Ammon's horn (tissue), 1 donor: Measurements from ENCODE around the gene ALCAM.

Experiments
- DNase-seq: peaks from one replicate; pipeline ENCODE4 v3.0.0-alpha.2; 2016; ENCODE audit warnings: low spot score

ALCAM gene

DNA sequence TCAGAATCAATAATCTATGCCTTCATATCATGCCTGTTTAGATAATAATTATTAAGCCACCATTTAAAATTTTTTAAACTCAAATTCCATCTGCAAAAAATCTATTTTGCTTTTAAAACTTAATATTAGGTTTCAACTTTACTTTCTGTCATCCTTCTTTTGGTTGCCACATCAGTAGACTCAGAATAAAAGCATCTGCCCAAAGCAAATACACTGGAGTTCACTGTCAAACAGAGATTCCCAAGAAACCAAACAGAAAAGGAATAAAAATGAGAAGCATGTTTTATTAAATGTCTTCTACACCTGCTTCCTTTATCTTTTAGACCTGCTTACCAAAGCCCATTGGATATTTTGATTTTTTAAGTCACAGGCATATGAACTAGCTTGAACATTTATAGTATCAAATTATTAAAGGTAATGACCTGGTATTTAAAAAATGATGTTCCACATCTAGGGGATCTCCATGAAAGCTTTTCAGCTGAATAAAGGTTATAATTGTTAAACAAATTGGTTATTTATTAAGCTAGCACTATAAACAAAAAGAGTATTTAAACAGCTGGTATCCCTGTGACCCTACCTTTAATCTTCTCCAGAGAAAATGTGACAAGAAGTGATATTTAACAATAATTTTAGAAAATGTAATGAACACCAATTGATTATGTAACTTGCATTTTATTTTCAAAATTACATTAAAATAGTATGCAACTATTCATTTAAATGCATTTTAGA lies 62.5 kb downstream of the ALCAM start:
- DNase-seq = no peak

DNA sequence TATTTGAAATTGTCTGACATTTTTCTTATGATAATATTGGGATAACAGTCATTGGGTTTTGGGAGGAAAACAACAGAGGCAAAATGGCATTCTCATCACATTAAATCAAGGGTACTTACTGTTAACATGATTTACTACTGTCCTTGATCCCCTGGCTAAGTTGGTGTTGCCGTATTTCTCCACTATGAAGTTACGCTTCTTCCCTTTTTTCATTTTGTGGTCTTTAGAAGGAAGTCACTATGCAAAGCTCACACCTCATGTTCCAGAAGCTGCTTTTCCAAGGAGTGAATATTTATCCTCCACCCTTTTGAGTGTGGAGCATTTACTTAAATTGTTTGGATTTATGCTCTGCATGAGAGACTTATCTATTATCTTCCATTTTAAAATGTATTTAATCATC lies 63.7 kb downstream of the ALCAM start:
- DNase-seq = no peak

DNA sequence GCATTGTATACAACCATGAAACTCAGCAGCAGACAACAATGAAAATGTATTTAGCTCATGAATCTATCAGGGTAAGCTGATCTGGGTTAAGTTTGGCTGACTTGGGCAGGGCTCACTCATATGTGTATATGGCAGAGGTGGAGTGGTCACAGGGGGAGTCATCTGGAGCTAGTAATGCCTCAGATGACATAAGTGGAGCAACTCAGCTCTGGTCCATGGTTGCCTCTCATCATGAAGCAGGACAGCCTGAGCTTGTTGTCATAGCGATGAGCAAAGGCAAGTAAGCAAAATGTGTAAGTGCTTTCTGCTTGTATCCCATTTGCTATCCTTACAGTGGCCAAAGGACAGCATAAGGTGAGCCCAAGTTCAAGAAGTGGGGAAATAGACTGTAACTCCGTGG lies 64.5 kb downstream of the ALCAM start:
- no peak for DNase-seq

- no peak for DNase-seq
Measured at GRCh38 chr3:105435277-105435676, 68.6 kb downstream of the ALCAM start.

DNA sequence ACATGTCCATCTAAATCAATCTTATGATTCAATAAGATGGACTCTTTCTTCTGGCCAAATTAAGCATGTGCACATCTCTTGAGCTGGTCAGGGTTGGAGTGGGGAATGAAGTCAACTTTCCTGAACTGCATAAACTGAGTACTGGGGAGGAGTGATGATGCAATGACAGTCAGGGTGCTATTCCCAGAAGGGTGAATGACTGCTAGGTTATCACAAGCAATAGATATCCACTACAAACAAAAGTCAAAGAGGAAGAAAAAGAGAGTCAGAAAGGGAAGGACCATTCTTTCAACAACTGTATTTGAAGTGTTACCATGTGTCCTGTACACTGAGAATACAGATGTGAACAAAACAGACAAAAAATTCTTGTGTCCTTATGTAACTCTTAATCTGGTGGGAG lies 70.0 kb downstream of the ALCAM start:
- no peak for DNase-seq

- DNase-seq = no peak
Measured at GRCh38 chr3:105440113-105440512, 73.4 kb downstream of the ALCAM start.

- no peak for DNase-seq
Measured at GRCh38 chr3:105444725-105445124, 78.0 kb downstream of the ALCAM start.

GRCh38 chr3:105448338-105448982 lies 81.8 kb downstream of the ALCAM start:
- DNase-seq = peak; percentile 97

DNA sequence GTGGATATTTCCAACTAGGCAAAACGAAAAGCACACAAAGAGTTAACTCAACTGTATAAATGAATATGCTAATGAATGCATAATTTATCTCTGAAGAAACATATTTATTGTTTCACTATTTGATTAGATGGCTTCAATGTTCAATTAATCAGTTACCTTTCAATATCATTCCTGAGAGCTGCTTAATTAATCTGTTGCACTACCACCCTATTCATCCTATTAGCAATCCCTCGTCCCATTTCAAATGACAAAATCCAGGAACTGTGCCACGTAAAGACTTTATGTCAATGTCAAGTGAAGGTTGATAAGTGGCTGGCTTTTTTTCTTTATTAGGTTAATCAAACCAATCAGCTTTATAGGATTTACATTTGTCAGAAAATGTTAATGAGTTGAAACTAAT lies 82.7 kb downstream of the ALCAM start:
- DNase-seq = no peak

GRCh38 chr3:105456017-105456416 lies 89.3 kb downstream of the ALCAM start:
- peak; percentile 55 for DNase-seq

GRCh38 chr3:105458518-105459215 lies 92.0 kb downstream of the ALCAM start:
- no peak for DNase-seq

DNA sequence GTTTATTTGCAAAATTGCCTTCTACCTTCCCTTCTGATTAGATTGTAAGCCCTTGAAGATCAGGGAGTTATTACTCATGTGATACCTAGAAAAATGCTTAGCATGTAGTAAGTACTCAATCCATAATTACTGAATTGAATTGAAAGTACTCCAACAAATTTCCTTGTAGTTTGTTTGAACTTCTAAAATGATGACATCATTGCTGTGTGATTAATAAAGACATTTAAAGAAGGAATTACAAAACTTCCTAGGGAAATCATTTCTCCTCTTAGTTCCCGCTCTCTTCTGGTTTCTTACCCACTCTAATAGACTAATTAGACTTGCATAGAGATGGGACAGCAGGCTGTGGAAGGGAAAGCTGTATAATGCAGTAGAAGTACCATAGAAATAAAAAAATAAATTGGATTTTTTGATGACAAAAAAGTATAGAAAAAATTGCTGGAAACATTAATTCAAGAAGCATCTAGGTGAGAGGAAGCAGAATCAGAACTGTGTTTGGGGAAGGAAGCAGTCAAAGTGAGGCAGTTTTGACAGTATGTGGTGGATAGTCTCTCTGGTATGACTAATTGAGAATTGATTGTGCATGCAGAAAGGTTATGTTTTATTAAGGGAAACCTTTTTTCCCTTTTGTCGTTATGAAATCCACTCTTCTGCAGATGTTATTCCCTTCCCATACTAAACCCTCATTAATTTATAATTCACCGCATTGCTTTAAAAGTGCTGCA lies 93.0 kb downstream of the ALCAM start:
- no peak for DNase-seq

DNA sequence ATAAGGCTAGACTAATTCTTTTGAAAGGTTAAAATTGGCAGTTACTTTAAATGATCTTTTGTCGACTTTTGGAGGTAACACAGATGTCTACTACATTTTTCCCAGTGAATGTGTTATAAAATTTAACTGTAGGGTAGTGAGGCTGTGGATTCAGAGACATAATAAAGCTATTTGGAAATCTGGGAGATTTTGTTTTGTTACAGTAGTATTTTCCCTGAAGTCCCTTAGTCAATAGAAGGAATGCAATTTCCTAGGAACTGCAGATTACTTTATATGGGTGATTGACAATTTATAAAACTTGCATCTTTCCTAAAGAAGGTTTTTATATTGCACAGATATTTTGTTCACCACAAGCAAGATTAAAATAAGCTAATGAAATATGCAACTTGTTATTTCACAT lies 96.9 kb downstream of the ALCAM start:
- no peak for DNase-seq

DNA sequence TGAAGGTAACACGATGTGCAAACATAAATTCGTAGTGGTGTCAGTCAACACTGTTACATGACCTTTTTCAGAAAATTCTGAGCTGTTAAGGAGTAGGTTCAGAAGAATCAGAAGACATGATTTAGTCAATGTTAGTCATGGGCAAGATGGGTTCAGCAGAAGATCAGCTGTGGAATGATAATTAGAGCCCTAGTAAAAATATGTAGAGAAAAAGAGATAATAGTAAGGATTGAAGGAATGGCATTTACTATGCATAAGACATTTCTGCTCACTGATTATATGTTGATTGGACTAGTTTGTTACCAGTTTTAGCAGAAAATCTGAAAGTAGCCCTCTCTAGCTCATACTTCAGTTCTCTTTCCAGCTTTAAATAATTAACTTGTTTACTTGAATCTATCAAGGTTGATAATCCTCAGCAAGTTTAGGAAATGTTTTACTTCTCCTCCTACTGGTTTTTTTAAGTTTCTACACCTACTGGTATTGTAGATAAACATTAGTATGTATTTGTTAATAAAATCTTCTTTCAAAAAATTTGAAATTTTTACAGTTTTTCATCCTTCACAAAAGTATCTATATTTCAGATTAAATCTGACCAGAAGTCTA lies 98.6 kb downstream of the ALCAM start:
- DNase-seq = no peak

GRCh38 chr3:105466072-105466471 lies 99.4 kb downstream of the ALCAM start:
- peak; percentile 47 for DNase-seq

DNA sequence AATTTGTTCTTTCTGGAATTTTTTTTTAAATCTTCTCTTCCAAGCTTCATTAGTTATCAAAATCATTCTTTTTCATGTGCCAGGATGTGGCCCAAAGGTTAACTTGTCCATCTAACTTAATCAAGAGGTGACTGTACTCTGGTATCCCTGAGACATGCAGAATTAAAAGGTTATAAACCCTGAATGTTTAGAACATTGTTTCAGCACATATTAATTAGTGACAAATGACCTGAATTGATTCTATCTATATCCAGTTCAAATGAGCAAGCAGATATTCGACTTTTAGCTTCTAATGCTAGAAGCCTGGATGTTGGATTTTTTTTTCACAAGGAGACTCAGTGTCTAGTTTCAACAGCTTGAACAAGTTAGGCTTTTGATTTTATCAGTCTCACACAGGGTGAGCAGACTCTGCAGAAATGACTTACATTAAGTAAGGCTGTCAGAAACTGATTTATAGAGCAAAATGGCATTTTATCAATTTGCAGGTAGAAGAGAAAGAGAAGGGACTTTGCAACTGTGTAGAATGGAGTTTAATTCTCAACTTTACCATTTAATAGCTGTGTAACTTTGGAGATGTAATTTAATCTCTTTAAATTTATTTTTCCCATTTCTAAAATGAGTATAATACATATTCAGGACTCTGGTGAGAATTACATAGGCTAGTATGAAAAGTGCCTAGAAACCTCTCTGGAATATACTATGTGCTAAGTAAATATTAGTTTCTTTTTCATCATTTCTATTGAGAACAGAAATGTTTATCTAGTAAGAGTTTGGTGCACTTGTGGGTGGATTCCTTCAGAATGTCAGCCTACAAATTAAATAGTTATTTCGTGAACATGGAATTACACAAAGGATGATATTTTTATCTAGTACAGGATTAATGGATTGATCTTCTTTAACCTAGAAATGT lies 100.0 kb downstream of the ALCAM start:
- no peak for DNase-seq

DNA sequence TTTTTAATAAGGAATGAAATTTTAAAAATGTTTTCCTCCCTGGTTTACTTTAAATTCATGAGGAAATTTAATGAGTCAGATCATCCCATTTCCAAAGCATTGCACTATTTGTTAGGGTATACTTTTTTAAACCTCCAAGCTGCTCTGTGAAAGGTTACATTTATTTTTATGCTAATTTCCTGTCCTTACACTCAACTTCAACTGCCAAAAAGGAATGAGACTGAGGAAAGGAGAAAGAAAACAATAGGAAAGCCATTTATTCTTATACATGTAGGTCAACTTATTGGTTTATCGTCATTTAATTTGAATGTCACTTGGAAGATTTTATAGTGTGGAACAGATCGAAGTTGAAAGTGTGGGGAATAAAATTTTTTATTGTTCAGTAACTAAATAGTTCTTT lies 104.1 kb downstream of the ALCAM start:
- DNase-seq = no peak

DNA sequence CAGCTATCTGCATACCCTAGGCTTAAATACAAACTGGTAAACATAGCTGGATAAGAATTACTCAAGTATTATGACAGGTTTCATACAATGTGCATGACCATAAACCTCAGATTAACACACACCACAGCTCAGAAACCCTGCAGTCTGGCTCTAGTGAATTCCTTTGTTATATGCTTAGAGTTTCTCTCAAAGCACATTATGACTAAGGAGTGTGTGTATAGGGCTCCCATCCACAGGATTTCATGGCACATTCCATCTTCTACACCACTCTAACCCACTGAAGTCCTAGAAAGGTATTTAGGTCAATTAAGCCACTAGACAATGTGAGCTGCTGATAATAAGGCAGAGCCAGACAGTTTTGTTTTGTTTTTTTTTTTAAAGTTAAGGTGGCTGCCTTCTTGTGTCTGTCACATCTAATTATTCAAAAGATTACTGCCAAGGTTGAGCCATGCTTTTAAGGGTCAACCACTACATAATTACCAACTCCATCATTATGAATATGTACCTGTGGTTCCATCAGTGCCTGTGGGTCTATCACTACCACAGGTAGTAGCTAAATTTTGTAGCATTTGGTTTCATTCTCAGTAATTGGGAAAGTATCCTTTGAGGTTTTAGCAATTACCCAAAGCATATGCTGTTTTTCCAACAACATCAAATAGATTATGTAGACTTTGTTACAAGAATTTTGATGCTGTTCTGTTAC lies 107.0 kb downstream of the ALCAM start:
- DNase-seq = no peak

GRCh38 chr3:105480768-105481167 lies 114.1 kb downstream of the ALCAM start:
- no peak for DNase-seq

DNA sequence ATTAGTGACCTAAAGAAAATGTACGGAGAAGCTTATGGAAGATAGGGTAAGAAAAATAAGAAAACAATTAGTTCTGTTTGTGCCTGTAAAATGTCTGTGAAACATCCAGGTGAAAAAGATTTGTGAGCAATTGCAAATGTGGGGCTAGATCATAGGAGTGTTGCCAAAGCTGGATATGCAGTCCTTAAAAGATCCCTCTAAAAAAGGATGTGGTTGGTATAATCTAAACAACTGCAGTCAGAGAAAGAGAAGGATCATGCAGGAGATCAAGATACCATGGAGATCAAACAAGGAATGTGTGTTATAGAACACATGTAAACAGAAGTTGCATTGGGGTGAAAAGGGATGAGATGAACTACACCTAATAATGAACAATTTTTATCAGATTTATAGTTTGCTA lies 116.8 kb downstream of the ALCAM start:
- no peak for DNase-seq

- no peak for DNase-seq
Measured at GRCh38 chr3:105490045-105490444, 123.3 kb downstream of the ALCAM start.
